ENCODE results near the gene VPS39.

DNA sequence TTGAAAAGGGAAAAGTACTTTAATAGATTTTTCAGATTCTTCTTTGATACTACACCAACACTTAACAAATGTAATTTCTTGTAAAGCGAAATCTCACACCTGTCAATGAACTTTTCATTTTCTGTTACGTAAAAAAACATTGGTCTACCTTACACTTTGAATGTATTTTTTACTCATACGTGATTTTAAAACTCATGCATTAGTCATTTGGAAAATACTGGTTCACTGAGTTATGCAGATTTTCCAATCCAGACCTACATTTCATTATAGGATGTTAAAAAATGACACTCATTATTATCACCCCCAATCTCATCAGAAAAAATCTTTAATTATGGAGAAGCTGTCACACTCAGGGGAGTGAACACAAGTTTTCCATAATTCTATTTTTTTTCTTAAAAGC is 14.7 kb downstream of the VPS39 start:
- TF ChIP-seq, protein P1, sequence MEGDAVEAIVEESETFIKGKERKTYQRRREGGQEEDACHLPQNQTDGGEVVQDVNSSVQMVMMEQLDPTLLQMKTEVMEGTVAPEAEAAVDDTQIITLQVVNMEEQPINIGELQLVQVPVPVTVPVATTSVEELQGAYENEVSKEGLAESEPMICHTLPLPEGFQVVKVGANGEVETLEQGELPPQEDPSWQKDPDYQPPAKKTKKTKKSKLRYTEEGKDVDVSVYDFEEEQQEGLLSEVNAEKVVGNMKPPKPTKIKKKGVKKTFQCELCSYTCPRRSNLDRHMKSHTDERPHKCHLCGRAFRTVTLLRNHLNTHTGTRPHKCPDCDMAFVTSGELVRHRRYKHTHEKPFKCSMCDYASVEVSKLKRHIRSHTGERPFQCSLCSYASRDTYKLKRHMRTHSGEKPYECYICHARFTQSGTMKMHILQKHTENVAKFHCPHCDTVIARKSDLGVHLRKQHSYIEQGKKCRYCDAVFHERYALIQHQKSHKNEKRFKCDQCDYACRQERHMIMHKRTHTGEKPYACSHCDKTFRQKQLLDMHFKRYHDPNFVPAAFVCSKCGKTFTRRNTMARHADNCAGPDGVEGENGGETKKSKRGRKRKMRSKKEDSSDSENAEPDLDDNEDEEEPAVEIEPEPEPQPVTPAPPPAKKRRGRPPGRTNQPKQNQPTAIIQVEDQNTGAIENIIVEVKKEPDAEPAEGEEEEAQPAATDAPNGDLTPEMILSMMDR (conservative IDR thresholded peaks at IDR 0.05 in 1 of 2, IDR thresholded peaks at IDR 0.05 in 1 of 2; ENCODE audit: extremely low read depth in 1 of 2, insufficient read depth in 1 of 2, low read depth in 1 of 2, low read length in 2 of 2), result no peak
- no peak for TF ChIP-seq EZH2 (IDR thresholded peaks at IDR 0.05; ENCODE audit: borderline replicate concordance, low read length)
